Central memory CD8-positive, alpha-beta T cell (primary cell): ENCODE data around the gene TMEM11.

Source experiments
- ATAC-seq: fragments of 150-1000 bp; cut with Tn5 transposase; replicated peaks from 2 replicates; pipeline ENCODE4 v1.10.0; 2022; ENCODE audit warnings: mild to moderate bottlenecking, moderate FRiP score, moderate number of reproducible peaks; ENCODE audit not compliant: poor library complexity, severe bottlenecking; ENCODE audit errors: extremely low read depth
- DNase-seq, 2 donors: peaks; one replicate each; pipeline ENCODE4 v3.0.0; 2021; ENCODE audit warnings: low spot score in 2 of 2
- H3K27ac Mint-ChIP-seq: one replicate; pipeline ENCODE4 v1.8.0; 2022; ENCODE audit warnings: low read depth, mild to moderate bottlenecking, moderate library complexity, mixed read lengths
- H3K27me3 Mint-ChIP-seq: one replicate; pipeline ENCODE4 v1.8.0; 2022; ENCODE audit warnings: mixed read lengths
- H3K36me3 Mint-ChIP-seq: one replicate; pipeline ENCODE4 v1.8.0; 2022; ENCODE audit warnings: mild to moderate bottlenecking, moderate library complexity, mixed read lengths; ENCODE audit not compliant: insufficient read depth
- H3K4me1 Mint-ChIP-seq: one replicate; pipeline ENCODE4 v1.8.0; 2022; ENCODE audit warnings: mixed read lengths
- H3K4me3 Mint-ChIP-seq: one replicate; pipeline ENCODE4 v1.8.0; 2022; ENCODE audit warnings: mild to moderate bottlenecking, moderate library complexity, mixed read lengths
- H3K9me3 Mint-ChIP-seq: one replicate; pipeline ENCODE4 v1.8.0; 2022; ENCODE audit warnings: mixed read lengths

The TMEM11 gene

GRCh38 chr17:21169496-21169895 lies 44.5 kb downstream of the TMEM11 start:
- Mint-ChIP-seq H3K9me3 (no peaks in the 10 kb centered on the region), H3K4me3 (no peak overlapping the region), H3K27ac (no peak overlapping the region), H3K36me3 (peaks cover 4% of the 10 kb centered on the region), H3K4me1 (peaks cover 18% of the 10 kb centered on the region), H3K27me3 (no peaks in the 10 kb centered on the region)
- ATAC-seq = no peak
- DNase-seq = no peak

GRCh38 chr17:21168555-21168865 lies 45.5 kb downstream of the TMEM11 start:
- Mint-ChIP-seq H3K27ac (no peak overlapping the region), H3K9me3 (no peaks in the 10 kb centered on the region), H3K4me1 (peaks cover 18% of the 10 kb centered on the region), H3K27me3 (no peaks in the 10 kb centered on the region), H3K36me3 (peaks cover 4% of the 10 kb centered on the region), H3K4me3 (no peak overlapping the region)
- DNase-seq = no peak
- ATAC-seq = no peak

DNA sequence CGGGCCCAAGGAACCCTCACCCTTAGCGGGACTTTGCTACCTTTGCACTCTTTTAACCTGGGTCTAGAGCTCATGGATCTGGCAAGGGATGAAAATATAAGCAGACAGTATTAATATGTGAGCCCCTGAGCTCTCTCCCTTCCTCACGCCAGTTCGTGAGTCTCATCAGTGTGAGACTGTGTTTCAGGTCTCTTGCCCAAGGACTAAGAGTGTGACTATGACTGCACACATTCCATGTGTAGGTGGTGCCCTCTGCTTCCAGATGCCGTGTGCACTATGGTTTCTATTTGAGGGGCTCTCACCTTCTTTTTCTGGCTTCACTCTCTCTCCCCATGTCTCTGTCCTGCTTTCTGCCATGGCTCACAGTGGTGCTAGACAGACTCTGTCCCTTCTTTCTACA lies 46.7 kb downstream of the TMEM11 start:
- H3K27ac Mint-ChIP-seq = no peak overlapping the region
- H3K36me3 Mint-ChIP-seq = no peaks in the 10 kb centered on the region
- ATAC-seq (no peak), DNase-seq (no peak)
- H3K27me3 Mint-ChIP-seq = no peaks in the 10 kb centered on the region
- no peaks in the 10 kb centered on the region for H3K9me3 Mint-ChIP-seq
- no peak overlapping the region for H3K4me3 Mint-ChIP-seq
- H3K4me1 Mint-ChIP-seq = peaks cover 18% of the 10 kb centered on the region

DNA sequence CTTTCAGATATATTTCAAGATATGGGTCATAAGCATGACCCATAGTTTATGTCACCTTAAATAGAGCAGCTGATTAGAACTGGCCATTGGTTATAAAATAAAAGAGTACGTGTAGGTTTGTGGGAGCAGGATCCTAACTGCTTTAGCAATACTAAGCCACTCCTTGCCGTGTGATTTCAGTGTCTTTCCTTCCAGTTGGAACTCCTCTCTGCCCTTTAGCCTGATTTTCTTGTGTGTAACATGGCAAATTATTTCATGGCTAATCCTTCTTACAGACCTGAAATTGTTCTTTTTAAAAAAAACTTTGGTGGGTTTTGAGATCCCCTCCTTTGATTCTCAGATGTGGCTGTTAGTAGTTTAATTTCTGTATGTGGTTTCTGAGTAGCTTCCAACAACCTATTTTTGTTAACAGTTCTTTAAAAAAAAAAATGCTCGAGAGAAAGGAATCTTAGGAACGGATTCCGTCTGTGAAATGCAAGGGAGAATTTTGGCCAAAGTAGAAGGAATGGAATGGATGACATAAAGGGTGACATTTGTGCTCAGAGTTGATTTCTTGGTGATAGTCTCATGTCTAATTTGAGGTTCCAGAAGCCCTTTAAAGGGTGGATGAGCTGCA lies 47.3 kb downstream of the TMEM11 start:
- Mint-ChIP-seq H3K27me3 (no peaks in the 10 kb centered on the region), H3K4me1 (peaks cover 14% of the 10 kb centered on the region), H3K9me3 (no peaks in the 10 kb centered on the region), H3K36me3 (no peaks in the 10 kb centered on the region), H3K27ac (no peak overlapping the region), H3K4me3 (no peak overlapping the region)
- ATAC-seq (no peak), DNase-seq (no peak)

DNA sequence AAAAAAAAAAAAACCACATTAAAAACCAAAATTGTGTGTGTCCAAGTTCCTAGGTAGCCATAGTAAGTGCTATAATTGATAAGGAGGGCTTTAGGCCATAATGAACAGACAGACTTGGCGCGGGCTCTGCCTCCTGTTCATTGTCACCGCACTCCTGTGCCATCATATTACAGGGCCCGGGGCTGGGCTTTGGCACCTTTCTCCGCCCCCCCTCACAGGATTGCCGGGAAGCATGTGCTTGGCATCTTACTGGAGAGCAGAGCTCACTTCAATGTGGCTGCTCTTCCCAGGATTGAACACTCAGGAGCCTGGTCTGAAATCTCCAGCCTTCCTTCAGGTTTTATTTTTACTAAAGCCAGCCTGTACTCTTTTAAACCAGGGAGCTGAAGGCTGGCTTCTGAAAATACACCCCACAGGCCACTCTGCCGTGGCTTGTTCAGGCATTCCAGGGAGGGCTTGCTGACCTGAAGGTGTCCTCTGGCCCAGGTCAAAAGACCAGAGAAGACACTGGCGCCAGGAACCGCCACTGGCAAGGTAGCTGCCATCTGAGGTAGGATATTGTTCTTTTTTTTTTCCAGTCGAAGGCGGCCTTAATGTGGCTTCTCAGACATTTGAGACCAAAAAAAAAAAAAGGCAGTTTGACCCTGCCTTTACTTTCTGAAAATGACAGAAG lies 47.9 kb downstream of the TMEM11 start:
- DNase-seq = no peak
- H3K9me3 Mint-ChIP-seq = no peaks in the 10 kb centered on the region
- no peaks in the 10 kb centered on the region for H3K36me3 Mint-ChIP-seq
- H3K4me3 Mint-ChIP-seq = no peak overlapping the region
- no peak overlapping the region for H3K27ac Mint-ChIP-seq
- peaks cover 9% of the 10 kb centered on the region for H3K4me1 Mint-ChIP-seq
- no peak for ATAC-seq
- no peaks in the 10 kb centered on the region for H3K27me3 Mint-ChIP-seq

- no peak for DNase-seq
- Mint-ChIP-seq H3K9me3 (no peaks in the 10 kb centered on the region), H3K4me1 (peaks cover 6% of the 10 kb centered on the region), H3K36me3 (peaks cover 1% of the 10 kb centered on the region), H3K27me3 (no peaks in the 10 kb centered on the region), H3K4me3 (no peak overlapping the region), H3K27ac (no peak overlapping the region)
- no peak for ATAC-seq
These were observed 49.3 kb downstream of the TMEM11 start for GRCh38 chr17:21164620-21165019.

- H3K27me3 Mint-ChIP-seq = no peaks in the 10 kb centered on the region
- DNase-seq (no peak), ATAC-seq (no peak)
- peaks cover 6% of the 10 kb centered on the region for H3K4me1 Mint-ChIP-seq
- no peak overlapping the region for H3K27ac Mint-ChIP-seq
- no peaks in the 10 kb centered on the region for H3K9me3 Mint-ChIP-seq
- no peak overlapping the region for H3K4me3 Mint-ChIP-seq
- H3K36me3 Mint-ChIP-seq = peaks cover 1% of the 10 kb centered on the region
These were observed 49.7 kb downstream of the TMEM11 start for GRCh38 chr17:21164216-21164615.

DNA sequence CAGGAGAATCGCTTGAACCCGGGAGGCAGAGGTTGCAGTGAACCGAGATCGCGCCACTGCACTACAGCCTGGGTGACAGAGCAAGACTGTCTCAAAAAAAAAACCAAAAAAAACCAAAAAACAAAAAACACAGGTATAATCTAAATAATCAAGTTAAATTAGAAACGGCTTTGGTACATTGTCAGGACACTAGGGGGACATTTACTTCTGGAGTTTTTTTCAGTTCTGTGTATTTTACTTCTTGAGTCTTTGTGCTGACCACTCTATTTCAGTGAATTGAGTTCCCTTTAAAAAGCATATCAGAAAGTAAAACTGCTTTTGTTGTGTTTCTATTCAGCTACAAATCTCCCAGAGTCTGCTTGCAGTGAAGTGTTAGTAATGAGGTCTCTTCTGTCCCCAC lies 50.9 kb downstream of the TMEM11 start:
- Mint-ChIP-seq H3K27me3 (no peaks in the 10 kb centered on the region), H3K4me1 (peaks cover 6% of the 10 kb centered on the region), H3K27ac (no peak overlapping the region), H3K4me3 (no peak overlapping the region), H3K36me3 (peaks cover 1% of the 10 kb centered on the region), H3K9me3 (no peaks in the 10 kb centered on the region)
- no peak for ATAC-seq
- DNase-seq = no peak

- Mint-ChIP-seq H3K27ac (no peak overlapping the region), H3K27me3 (no peaks in the 10 kb centered on the region), H3K4me1 (peaks cover 2% of the 10 kb centered on the region), H3K36me3 (peaks cover 1% of the 10 kb centered on the region), H3K4me3 (no peak overlapping the region), H3K9me3 (no peaks in the 10 kb centered on the region)
- DNase-seq (no peak), ATAC-seq (no peak)
These were observed 51.6 kb downstream of the TMEM11 start for GRCh38 chr17:21162394-21162775.

DNA sequence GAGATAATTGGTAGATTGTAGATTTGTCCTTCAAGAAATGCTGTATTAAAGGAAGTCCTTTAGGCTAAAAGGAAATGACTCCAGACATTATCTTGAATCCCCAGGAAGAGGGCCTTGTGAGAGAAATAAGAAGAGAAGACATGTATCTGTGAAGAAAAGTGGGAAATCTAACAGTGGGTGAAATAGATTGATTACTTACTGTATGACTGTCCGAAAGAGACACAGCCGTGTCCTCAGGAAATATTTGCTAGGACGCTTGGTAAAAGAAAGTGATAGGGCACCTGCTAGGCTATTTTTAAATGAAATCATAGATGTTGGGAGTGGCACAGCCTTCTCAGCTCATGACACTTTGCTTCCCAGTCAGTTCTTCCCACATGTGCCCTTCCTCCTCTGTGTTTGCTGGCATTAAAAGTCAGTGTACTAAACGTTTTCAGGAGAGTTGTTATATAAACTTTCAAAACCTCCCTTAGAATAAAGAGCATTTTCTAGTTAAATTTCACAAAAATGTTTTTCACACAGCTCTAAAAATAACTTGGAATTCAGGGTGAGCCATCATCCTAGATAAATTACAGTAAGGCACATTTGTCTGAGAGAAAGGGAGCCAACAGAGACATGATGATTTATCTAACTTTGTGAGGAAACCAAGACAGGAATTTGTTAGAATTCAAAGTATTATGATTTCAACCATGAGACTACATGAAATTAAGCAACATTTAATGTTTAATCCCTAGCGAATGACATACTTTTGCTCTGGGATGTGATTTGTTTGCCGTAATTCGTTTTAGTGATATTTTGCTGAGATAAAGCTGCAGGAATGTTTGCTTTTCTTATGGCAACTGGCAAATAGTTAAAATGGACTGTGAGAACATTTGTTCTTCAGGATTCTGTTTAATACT lies 52.2 kb downstream of the TMEM11 start:
- H3K9me3 Mint-ChIP-seq = no peaks in the 10 kb centered on the region
- H3K4me1 Mint-ChIP-seq = no peaks in the 10 kb centered on the region
- H3K27ac Mint-ChIP-seq = no peak overlapping the region

DNA sequence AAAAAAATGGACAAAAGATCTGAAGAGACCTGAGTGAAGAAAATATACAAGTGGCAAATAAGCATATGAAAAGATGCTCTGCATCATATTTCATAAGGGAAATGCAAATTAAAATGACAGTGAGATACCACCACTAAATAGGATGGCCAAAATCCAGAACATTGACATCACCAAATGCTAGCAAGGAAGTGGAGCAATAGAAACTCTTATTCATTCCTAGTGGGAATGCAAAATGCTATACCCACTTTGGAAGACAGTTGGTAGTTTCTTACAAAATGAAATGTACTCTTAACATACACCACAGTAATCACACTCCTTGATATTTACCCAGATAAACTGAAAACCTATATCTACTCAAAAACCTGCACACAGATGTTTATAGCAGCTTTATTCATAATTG lies 53.6 kb downstream of the TMEM11 start:
- H3K36me3 Mint-ChIP-seq = peaks cover 1% of the 10 kb centered on the region
- no peak overlapping the region for H3K4me3 Mint-ChIP-seq
- no peaks in the 10 kb centered on the region for H3K27me3 Mint-ChIP-seq
- H3K4me1 Mint-ChIP-seq = no peaks in the 10 kb centered on the region
- H3K27ac Mint-ChIP-seq = no peak overlapping the region
- no peak for ATAC-seq
- DNase-seq = no peak
- no peaks in the 10 kb centered on the region for H3K9me3 Mint-ChIP-seq

More for the DNA sequence above, 52.2 kb downstream of the TMEM11 start:
- DNase-seq (no peak), ATAC-seq (no peak)
- Mint-ChIP-seq H3K4me3 (no peak overlapping the region), H3K27me3 (no peaks in the 10 kb centered on the region), H3K36me3 (peaks cover 1% of the 10 kb centered on the region)

DNA sequence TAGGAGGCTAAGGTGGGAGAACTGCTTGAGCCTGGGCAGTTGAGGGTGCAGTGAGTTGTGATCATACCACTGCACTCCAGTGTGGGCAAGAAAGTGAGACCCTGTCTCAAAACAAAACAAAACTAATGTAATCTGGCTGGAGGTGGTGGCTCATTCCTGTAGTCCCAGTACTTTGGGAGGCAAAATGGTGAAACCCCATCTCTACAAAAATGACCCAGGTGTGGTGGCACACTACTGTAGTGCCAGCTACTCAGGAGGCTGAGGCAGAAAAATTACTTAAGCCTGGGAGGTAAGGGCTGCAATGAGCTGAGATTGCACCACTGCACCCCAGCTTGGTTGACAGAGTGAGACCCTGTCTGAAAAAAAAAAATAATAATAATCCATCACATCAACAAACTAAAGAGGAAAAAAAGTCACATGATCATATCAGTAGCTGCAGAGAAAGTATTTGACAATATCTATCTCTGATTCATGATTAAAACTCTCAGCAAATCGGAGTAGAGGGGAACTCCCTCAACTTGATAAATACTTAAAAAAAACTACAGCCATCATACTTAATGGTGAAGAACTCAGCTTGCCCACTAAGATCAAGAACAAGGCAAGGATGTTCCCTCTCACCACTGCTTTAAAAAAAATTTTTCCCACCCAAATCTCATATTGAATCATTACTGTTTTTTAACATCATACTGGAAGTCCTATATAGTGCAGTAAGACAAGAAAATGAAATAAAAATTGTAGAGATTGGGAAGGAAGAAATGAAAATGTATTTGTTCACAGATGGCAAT lies 56.2 kb downstream of the TMEM11 start:
- DNase-seq = no peak
- Mint-ChIP-seq H3K4me1 (no peaks in the 10 kb centered on the region), H3K9me3 (peaks cover 13% of the 10 kb centered on the region), H3K27me3 (no peaks in the 10 kb centered on the region), H3K4me3 (no peak overlapping the region), H3K27ac (no peak overlapping the region), H3K36me3 (peaks cover 1% of the 10 kb centered on the region)
- no peak for ATAC-seq
